ENCODE measurements around the gene PNKD.

DNA sequence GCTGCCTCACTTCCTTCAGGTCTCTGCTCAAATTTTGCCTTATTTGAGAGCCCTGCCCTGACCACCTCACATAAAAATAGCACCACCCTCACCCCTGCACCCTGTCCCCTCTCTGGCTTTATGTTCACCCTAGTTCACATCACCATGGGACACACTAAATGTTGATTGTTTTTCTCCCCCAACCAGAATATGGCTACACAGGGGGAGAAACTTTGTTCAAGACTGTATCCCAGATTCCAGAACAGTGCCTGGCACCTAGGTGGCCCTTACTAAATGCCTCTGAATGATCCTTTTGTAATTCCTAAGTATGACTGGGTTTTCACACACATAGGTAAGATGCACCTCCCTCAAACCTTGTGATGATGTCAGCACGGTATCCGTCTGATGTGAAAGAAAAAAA lies 58.0 kb downstream of the PNKD start:
- TF ChIP-seq, protein P1, sequence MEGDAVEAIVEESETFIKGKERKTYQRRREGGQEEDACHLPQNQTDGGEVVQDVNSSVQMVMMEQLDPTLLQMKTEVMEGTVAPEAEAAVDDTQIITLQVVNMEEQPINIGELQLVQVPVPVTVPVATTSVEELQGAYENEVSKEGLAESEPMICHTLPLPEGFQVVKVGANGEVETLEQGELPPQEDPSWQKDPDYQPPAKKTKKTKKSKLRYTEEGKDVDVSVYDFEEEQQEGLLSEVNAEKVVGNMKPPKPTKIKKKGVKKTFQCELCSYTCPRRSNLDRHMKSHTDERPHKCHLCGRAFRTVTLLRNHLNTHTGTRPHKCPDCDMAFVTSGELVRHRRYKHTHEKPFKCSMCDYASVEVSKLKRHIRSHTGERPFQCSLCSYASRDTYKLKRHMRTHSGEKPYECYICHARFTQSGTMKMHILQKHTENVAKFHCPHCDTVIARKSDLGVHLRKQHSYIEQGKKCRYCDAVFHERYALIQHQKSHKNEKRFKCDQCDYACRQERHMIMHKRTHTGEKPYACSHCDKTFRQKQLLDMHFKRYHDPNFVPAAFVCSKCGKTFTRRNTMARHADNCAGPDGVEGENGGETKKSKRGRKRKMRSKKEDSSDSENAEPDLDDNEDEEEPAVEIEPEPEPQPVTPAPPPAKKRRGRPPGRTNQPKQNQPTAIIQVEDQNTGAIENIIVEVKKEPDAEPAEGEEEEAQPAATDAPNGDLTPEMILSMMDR (IDR thresholded peaks at IDR 0.05; ENCODE audit: low read depth, low read length, poor library complexity, severe bottlenecking), result no peak
- TF ChIP-seq EZH2phosphoT487 (IDR thresholded peaks at IDR 0.05; ENCODE audit: borderline replicate concordance, low read length), result no peak
